ENCODE data around the gene RHOH. TPM values are rescaled to one million over a fixed set of nuclear protein-coding genes. Genes with fewer than 3 reads are reported as not detected.

Gene RHOH
- total and polyA plus RNA-seq, 9 of the 15 experiments (the other 6 are each of a cell fraction or from before 2014, with no cell fraction given) = 14.3 to 37.7 (median 23.2) TPM

GRCh38 chr4:40150932-40151331, 45.9 kb upstream of the RHOH start:
- no peak for FAIRE-seq
- no peak for TF ChIP-seq HOMEZ (CRISPR knock-in tag; IDR thresholded peaks at IDR 0.05)
- TF ChIP-seq SMARCC2 (IDR thresholded peaks at IDR 0.05; ENCODE audit: low read depth) = no peak
- no peak for TF ChIP-seq ZNF24 (IDR thresholded peaks at IDR 0.05)
- no peak for TF ChIP-seq MCM3 (IDR thresholded peaks at IDR 0.05)
- TF ChIP-seq PHF20 (IDR thresholded peaks at IDR 0.05; ENCODE audit: partially characterized antibody) = no peak
- Histone ChIP-seq H3K4me3 (no peak overlapping the region), H3K9ac (ENCODE audit: insufficient read depth in 1 of 2, low read depth in 2 of 2, low read length in 2 of 2) (no peak overlapping the region), H3K79me2 (ENCODE audit: control insufficient read depth, insufficient read depth, low read length) (no peaks in the 10 kb centered on the region), H2AFZ (ENCODE audit: low read depth, low read length) (no peak overlapping the region), H3K9me3 (replicated peaks; ENCODE audit: control insufficient read depth, insufficient read depth, low read depth, low read length) (peaks cover 6% of the 10 kb centered on the region), H3K36me3 (ENCODE audit: control insufficient read depth, insufficient read depth, low read length) (no peaks in the 10 kb centered on the region; the same call in 2 of the 3 replicates), H3K4me1 (replicated peaks in 1 of 2; ENCODE audit: control insufficient read depth in 2 of 2, insufficient read depth in 2 of 2, low read length in 2 of 2) (no peaks in the 10 kb centered on the region), H4K20me1 (replicated peaks; ENCODE audit: control insufficient read depth, insufficient read depth, low read length) (no peaks in the 10 kb centered on the region), H3K27ac (ENCODE audit: extremely low read depth, low read depth, low read length) (no peak overlapping the region), H3K27me3 (ENCODE audit: control insufficient read depth in 2 of 2, insufficient read depth in 2 of 2, low read length in 2 of 2) (no peaks in the 10 kb centered on the region), H3K4me2 (ENCODE audit: insufficient read depth, low read length) (no peak overlapping the region), H3K9me1 (ENCODE audit: control insufficient read depth, insufficient read depth, low read length) (no peaks in the 10 kb centered on the region)
- intact Hi-C loops (cut with micrococcal nuclease) = loop anchor here (1.0 to 5.0 kb wide), 4 partner anchors 50 to 158 kb away; partner anchors contain the start of gene N4BP2
- BruUV-seq (replicated peaks) = no TSS peak
- ChIA-PET POLR2A (no interaction called here), CTCF (ENCODE audit: low intra/inter-chr PET ratio) (interaction anchor here (0.6 to 2.3 kb wide), 3 partner anchors 158 to 174 kb away, joined by 3 to 24 read pairs (median 20); no protein-coding TSS in a partner anchor)
- no peak for ATAC-seq
- in situ Hi-C loops (cut with MboI) = loop anchor here (5.0 kb wide), 1 partner anchor 161 kb away; no protein-coding TSS in a partner anchor
- 87% methylated on average over 3 of the region's 3 CpGs for WGBS (ENCODE audit: insufficient coverage, low coverage, missing lambda C conversion rate)
- DNase-seq (ENCODE audit: extremely low read depth in 1 of 4, low spot score in 3 of 4) = no peak

All from K562 (cell line).